HG03108 (cell line): Measurements from ENCODE around the gene HSD17B1.

Source experiments
- ATAC-seq: cut with Tn5 transposase; IDR thresholded peaks from one replicate; pipeline ENCODE4 v1.9.1; 2021; ENCODE audit warnings: moderate library complexity; ENCODE audit not compliant: unreplicated experiment

The HSD17B1 gene

DNA sequence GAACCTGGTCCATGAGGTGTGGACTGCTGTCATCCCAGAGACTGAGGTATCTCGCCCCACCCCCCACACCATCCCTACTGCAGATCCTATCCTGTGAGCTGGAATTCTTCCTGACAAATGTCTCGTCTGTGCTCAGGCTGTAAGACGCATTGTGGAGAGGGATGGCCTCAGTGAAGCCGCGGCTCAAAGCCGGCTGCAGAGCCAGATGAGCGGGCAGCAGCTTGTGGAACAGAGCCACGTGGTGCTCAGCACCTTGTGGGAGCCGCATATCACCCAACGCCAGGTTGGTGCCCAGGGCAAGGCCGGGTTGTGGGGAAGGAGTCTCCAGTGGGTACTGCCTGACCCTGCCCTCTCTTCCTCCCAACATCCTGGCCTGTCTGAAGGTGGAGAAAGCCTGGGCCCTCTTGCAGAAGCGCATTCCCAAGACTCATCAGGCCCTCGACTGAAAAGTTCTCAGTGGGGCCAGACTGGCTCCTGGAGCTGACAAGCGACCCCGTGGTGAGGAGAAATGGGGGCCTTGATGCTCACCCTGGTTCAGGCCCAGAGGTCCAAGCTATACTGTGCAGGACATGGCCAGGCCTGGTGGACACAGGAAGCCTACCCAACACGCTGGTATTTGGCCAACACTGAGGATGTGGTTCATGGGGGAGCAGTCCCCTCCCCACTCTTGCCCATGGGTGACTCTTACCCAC lies 12.9 kb downstream of the HSD17B1 start:
- ATAC-seq = no peak

DNA sequence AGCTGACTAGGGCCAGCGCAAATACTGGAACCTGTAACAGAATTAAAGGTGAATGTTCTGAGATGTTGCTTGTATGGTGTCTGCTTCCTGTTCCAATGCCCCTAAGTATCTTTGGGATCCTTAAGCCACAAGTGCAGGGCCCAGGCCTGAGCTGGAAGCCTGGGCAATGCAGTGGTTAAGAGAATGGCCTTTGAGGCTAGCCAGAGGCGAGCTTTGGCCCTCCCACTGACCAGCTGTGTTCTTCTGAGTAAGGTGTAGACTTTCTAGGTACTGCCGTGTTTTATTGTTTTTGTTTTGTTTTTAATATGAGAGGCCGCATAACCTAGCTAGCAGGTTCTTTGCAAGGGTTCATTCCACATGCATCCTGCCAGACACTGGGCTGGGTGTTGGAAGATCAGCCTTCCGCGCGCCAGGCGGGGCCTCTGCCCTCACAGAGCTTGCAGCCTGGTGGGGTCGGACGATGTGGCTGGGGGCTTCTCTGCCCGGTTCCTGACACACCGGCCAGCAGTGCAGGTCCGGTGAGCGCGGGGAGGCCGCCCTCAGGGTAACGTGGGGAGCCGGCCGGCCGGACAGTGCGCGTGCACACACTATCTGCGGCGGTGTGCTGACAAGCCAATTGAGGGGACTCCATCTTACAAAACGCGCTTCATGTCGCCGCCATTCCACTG lies 13.6 kb downstream of the HSD17B1 start:
- no peak for ATAC-seq

DNA sequence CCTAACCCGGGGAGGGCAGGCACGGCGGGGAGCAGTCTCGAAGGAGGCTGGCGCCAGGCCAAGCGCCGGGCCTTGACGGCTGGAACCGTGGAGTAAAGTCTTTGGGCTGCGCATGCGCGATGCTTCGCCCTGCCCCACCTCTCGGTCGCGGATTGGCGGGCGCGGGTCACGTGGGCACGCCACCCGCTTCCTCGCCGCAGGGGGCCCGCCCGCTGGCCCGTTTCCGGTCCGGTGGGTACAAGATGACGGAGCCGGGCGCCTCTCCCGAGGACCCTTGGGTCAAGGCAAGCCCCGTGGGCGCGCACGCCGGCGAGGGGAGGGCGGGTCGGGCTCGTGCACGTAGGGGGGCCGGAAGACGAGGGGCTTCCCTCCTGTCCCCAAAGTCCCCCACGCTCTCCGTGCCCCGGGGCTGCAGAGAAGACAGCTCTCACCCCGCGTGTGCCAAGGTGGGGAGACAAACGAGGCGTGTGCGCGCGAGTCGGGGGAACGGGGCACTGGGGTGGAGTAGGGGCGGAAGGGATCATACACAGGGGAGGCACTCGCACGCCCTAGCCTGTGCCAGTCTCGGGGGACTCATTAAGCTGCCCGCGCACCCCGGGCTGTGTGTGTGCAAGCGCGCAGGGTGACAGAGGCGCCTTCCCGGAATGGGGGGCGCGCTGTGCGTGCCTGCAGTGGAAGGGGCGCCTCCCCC lies 14.3 kb downstream of the HSD17B1 start, which contains the start of gene MLX:
TSS of gene MLX (plus strand) at position 218 of the 691 bp plus-strand sequence. CDS start at position 243, 25 bp downstream.
- peak; percentile 43 for ATAC-seq

DNA sequence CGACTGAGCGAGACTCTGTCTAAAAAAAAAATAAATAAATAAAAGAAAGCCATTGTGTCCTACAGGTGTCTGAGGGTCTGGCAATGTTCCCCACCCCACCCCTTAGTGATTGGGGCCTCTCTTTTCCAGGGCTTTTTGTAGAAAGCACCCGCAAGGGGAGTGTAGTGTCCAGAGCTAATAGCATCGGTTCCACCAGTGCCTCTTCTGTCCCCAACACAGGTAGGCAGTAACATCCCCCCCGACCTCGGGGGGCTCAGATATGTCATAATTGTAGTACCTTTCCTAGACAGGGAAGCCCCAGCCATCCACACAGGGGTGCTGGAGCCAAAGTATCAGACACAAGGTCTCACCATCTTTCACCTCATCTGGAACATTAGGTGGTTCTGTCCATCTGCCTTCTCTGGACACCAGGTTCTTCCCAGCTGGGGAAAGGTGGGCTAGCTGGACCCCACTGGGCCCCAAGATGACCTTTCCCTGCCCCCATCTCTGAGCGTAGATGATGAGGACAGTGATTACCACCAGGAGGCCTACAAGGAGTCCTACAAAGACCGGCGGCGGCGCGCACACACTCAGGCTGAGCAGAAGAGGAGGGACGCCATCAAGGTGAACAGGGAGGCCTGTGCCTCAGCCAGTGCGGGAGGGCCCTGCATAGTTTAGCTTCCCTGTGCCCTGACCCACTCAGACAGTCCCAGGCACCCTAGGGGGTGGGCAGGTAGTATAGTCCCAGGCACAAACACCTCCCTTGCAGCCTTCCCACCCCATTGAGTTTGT lies 15.8 kb downstream of the HSD17B1 start:
- no peak for ATAC-seq

DNA sequence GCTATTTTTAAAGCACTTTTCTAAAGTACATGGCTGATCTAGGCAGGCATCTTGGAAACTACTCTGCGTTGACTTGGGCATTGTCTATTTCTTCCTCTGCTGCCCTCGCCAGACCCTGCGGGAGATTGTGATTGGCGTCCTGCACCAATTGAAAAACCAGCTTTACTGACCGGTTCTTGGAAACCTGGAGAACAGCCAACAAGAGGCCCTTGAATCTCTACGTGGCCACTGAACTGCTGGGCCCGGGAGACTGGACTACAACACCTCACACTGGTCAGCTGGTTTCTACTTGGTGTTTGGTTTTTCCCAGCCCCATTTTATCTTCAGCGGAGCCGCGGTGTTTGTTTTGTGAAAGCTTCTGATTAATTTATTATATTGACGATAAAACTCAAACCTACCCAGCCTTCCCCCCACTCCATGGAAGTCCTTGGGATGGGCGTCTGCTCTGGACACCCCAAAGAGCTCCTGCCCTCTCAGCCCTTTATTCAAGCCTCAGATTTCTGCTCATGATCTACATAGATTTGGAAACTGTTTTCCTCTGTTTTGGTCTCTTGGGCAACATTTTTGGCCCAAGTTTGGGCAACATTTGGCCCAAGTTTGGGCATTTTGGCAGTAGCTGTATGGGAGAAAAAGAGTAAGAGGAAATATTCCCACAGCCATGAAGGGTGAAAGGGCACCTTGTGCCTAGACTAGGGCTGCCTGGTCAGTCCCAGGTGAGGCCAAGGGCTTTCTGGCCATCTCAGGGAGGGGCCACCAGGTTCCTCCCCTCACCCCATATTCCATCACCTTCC lies 18.9 kb downstream of the HSD17B1 start:
- no peak for ATAC-seq

DNA sequence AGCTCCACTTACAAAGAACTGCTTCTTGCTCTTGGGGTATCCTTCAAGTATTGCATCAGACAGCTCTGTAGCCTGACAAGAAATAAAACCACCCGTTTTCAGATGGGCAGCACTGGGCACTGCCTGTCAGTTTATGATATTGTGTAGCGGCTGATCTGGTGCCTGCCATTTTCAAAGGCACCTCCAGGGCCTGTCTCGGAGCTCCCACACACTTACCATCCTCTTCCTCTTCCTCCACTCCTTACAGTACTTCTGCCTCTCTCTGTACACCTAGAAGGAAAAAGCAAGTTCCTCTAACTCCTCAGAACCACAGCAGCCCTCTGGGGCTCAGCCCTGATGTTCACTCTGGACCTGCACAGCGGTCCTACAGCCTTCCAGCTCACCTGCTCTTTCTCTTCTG lies 20.4 kb downstream of the HSD17B1 start:
- no peak for ATAC-seq

DNA sequence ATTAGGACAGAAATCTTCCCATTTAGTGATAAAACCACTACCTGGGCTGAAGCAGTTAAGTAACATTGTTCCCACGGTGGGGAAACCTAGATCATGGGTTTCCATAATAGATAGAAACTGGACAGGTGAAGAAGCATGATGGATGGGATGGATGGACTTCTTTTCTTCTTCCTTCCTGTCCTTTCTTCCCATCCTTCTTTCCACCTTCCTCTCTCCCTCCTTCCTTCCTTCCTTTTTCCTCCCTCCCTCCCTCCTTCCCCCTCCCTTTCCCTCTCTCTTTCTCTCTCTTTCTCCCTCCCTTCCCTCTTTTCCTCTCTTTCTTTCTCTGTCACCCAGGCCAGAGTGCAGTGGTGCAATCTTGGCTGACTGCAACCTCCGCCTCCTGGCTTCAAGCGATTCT lies 21.7 kb downstream of the HSD17B1 start:
- no peak for ATAC-seq

DNA sequence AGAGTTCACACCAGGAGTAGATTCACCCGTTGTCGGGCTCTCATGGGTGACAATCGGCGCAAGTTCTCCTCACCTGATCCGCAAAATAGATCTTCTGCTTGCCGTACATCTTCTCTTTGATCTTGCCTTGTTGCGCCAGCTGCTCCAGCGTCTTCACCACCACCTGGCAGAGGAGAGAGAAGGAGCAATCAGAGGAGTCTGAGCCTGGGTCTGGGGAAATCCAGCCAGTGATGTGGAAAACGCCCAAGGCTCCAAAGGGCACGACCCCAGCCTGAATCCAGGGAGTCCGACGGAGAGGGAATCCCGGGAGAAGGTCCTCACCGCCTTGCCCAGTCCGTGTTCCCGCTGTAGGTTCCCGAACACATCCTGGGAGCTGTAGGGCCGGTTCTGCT lies 24.4 kb downstream of the HSD17B1 start:
- ATAC-seq = no peak

DNA sequence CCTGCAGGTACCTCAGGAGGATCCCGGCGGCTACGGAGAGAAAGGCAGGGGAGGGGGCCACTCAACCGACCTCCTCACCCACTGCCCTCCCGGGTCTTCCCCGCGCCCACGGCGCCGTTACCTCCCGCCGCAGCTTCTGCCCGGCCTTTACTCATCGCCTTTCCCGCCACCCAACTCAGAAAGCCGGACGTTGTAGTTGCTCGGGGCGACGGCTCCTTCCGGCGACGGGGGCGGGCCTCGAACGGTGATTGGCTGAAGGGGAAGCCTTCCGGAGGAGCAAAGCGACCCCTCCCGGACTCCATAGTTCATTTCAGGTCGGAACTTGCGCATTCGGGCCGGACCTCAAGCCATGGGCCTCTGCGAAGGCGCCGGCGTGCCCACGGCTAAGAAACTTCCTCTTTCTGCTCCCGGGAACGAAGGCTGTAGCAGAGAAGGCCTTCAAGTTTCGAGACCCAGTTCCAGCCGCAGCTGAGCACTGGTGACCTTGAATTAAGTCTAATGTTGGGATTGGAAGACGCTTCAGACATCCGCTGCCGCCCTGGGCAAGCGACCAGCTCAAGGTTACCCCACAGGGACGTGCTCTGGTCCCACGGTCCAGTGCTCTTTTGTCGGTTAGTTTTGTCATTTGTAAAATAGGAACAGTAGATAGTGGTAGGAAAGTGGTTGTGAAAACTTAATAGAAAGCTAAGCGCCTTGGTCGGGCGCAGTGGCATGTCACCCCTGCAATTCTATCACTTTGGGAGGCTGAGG lies 25.0 kb downstream of the HSD17B1 start, which contains the start of gene PSMC3IP:
TSS of gene PSMC3IP (minus strand) at position 198 of the 750 bp plus-strand sequence. CDS start at position 155, 43 bp downstream.
- peak; percentile 76 for ATAC-seq

DNA sequence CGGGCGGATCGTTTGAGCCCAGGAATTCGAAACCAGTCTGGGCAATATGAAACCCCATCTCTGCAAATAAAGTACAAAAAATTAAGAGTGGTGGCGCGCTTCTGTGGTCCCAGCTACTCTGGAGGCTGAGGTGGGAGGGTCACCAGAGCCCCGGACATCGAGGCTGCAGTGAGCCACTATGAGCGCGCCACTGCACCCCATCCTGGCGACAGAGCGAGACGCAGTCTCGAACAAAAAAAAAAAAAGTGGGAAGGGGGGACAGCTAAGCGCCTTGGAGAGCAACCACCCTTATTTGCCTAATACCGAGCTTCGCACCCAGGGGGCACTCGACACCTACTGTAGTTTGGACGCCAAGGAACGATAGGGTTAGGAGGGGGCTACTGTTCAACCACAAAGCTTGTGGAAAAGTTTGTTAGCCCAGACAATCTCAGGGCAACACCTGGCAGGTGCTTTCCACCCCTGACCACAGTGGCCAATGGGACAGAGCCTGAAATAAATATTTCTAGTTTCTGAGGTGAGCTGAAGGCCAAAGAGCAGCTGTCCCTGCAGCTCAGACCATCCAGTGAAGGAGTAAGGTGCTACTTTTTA lies 25.7 kb downstream of the HSD17B1 start:
- peak; percentile 36 for ATAC-seq

DNA sequence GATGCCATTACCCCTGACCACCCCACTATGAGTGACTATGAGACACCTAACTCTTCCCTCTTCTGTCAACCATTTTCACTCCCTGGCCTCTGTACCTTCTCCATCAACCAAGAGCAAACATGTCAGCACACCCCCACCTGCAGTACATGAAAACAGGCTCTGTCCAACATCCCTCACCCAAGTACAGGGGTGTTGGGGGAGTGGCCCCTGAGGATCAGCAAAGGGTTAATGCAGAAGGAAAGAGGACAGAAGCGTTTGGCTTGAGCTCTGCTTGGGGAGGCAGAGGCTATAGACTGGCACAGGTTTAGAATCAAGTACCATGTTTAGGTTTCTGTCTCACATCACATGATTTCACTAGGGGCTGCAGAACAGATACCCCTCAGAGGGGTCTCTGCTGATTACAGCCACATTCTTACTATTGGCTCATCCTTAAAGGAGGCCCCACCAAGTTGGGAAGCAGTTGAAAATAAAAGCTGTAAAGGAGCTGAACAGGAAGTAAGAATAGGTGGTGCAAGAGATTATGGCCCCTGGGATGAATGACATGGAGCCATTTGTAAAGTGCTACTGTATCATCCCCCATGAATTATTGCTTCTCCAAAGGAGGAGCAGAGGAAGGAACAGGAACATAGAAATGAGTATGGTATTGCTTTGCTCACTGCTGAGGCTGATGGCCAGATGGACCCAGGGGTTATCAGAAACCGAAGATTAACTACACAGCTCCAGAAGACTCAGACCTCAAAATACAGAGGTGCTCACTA lies 27.2 kb downstream of the HSD17B1 start:
- ATAC-seq = no peak

DNA sequence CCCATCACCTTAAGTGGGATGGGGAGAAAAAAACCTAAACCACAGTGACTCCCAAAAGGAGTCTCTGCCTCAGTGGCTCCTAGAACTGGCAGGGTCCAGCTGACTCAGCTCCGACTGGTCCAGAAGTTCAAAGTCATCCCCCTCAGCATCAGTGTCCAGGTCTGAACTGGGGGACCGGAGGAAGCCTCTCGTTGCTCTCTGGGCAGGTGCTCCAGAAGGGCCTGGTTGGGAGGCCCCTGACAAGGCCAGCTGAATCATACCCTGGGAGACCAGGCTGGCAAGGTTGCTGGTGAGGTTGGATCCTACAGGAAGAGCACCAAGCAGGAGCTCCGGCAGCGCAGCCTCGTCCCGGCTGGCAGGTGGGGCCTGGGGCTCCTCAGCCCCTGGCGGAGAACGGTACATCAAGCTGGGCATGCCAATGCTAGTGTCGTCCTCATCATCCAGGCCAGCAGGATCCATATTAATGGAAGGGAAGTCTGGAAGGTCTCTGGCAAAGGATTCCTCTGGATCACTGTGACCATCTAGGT lies 29.1 kb downstream of the HSD17B1 start:
- no peak for ATAC-seq

DNA sequence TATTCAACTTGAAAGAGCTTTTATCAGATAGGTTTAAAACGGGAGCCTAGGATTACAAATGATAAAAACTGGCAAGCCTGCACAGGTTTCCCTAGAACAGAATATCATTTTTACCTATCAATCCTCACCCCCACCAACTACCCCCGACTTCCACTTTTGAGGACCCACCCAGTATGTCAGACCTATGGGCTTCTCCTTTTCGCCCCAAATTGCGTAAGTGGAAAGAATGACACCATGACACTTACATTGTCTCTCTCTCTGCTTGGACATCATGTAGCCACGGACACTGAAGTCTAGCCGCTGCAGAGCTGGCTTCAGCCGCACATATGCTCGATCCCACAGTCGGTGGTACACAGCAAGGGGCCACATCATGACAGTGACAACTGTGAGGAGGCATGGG lies 32.2 kb downstream of the HSD17B1 start:
- no peak for ATAC-seq

DNA sequence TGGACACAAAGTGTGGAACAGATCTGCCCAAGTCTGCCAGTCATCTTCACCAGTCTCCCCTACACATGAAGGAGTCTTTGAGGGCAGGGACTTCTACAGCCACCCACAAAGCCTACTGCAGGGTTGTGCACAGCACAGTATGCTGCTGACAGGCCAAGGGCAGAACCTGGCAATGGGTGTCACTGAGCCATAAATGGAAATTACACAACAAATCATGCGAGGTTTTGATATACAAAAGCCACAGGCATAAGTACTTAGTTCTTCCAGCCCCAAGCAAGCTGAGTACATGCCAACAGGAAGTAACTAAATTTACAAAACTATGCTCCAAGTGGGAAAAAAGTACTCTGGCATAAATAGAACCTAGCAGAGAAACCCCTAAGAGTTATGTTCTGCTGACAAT lies 32.6 kb downstream of the HSD17B1 start:
- ATAC-seq = no peak

DNA sequence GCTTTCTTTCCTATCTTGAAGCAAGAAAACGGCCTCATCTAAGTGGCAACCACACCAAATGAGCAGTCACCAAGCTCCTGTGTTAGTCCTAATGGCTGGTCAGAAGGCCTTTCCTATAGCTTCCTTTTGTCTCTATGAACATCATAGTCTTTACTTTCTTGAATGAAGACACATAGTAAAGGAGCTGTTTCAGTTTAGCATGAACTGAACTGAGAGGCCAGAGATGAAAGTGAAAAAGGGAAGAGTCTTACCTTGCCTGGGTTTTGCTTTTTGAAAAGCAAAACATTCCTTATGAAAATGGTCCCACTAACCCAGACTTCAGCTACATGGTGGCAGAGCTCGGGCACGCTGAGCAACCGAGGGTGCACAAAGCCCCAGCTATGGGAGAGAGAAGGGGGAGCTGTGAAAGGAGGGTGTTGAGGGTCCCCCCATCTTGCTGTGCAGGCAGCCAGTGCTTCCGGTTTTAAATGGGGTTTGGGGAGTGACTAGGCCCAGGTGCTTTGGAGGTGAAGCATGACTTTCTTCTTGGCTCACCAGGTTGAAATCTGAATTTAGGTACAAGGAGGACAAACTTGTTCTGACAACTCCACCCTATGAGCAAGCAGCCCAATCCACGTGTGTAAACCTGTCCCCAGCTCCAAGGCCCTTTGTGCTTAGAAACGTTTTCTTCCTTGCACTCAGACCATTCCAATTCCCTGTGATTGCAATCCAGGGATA lies 33.9 kb downstream of the HSD17B1 start:
- ATAC-seq = peak; percentile 49

DNA sequence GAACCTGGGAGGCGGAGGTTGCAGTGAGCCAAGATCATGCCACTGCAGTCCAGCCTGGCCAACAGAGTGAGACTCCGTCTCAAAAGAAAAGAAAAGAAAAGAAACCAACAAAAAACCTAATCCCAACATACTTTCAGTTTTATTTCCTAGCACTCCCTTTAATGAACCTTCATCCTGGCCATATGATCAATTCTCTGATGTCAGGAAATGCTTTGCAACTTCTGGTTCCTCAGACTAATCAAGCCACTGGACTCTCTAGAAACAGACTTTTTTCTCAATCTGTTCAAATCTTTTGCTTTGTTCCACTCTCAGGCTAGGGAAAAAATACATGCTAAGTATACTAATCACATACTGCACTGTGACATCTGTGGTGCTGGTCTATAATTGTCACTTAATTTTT lies 38.2 kb downstream of the HSD17B1 start:
- no peak for ATAC-seq

DNA sequence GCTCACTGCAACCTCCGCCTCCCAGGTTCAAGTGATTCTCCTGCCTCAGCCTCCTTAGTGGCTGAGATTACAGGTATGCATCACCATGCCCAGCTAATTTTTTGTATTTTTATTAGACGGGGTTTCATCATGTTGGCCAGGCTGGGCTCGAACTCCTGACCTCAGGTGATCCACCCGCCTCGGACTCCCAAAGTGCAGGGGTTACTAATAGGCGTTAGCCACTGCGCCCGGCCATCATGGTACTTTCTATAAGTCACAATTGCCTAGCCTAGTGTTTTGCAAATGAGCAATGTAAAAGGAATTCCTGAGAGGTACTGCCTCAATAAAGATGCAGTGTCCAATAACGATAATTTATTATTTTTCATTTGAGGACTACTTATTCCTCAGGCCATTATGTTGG lies 38.7 kb downstream of the HSD17B1 start:
- ATAC-seq = no peak

DNA sequence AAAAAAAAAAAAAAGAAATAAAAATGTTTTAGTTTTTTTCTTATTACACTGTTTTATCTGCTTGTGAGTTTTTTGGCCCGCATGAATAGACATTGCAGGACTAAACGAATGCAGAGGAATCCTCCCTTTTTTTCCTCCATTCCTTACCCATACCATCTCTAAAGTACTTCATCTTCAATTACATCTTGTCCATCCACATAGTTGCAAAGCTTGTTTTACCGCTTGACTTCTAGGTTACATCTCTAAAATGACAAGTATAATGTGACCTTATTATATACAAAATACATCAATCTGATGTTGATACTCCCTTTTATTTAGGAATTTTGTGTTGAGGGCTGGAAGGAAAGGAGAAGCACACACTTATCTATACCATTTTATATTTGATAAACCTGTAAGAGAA lies 43.7 kb downstream of the HSD17B1 start:
- no peak for ATAC-seq
